Sigmoid colon (tissue), 4 donors: Measurements from ENCODE around the gene CARD9.

ENCODE experiments used
- CTCF ChIP-seq, 4 experiments: fragments of 450-650 bp in 3 of 4; fragments of 200-600 bp in 1 of 4; IDR thresholded peaks; one replicate each; pipeline ENCODE4 v1.5.1; 2016 to 2019; ENCODE audit warnings: antibody characterized with exemption in 4 of 4, mild to moderate bottlenecking in 3 of 4, moderate library complexity in 2 of 4
- POLR2A ChIP-seq, 2 donors: fragments of 450-650 bp; IDR thresholded peaks; one replicate each; pipeline ENCODE4 v1.6.1; 2016; ENCODE audit warnings: antibody characterized with exemption in 2 of 2, mild to moderate bottlenecking in 2 of 2, moderate library complexity in 2 of 2
- POLR2AphosphoS5 ChIP-seq, 4 donors: sonication (generic); formaldehyde crosslinking; IDR thresholded peaks; one replicate each; pipeline ENCODE4 v1.6.1; 2017; ENCODE audit warnings: antibody characterized with exemption in 4 of 4

DNA sequence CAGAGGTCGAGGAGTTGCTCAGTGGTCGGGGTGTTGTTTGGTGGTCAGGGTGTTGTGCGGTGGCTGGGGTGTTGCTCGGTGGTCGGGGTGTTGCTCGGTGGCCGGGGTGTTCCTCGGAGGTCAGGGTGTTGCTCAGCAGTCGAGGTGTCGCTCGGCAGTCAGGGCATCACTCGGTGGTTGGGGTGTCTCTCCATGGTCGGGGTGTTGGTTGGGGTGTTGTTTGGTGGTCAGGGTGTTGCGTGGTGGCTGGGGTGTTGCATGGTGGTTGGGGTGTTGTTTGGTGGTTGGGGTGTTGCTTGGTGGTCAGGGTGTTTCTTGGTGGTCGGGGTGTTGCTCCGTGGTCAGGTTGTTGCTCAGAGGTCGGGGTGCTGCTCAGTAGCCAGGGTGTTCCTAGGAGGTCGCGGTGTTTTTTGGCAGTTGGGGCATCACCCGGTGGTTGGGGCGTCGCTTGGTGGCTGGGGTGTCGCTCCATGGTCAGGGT is 57.2 kb downstream of the CARD9 start:
- TF ChIP-seq CTCF (IDR thresholded peaks at IDR 0.05) (no peak), POLR2AphosphoS5 (IDR thresholded peaks at IDR 0.05) (no peak), POLR2A (IDR thresholded peaks at IDR 0.05) (no peak)
